Measurements from ENCODE around the gene TTLL11.

TTLL11 gene

DNA sequence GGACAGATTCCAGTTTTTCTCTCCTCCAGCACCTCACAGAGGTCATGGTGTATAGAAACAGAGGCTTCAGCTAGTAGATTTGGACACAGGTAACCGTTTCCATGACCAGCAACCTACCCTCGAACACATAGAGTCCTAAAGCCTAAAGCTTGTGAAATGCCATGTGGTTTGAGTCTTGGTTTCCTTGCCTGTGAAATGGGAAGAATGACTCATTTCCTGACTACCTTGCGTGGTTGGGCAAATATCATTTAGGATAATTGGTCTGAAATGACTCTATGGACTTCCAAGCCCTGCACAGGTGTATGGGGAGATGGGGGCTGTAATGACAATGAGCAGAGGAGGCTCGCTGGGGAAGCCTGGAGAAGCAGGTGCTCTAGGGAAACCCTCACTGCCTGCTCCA lies 134.6 kb downstream of the TTLL11 start:
- no peak for DNase-seq

DNA sequence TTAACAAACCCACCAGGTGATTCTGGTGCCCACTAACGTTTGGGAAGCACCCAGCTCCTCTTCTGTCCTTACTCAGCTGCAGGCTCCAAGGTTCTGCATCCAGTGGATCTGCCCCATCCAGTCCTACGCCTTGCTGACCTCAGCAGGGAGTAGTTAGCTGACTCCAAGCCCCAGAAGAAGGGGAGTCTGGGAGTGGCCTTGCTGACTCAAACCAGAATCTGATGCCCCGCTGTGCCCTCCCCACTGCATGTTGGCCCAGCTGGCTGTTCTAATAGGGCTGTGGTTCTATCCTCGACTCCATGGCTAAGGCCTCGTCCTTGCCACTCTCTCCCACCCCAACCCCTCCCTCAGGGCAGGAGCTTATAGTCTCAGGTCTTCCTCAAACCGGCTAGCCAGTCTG lies 136.3 kb downstream of the TTLL11 start:
- no peak for DNase-seq

- DNase-seq = no peak
Observed at GRCh38 chr9:121955649-121956048, 137.5 kb downstream of the TTLL11 start.

GRCh38 chr9:121954477-121955140 lies 138.5 kb downstream of the TTLL11 start:
- DNase-seq = no peak

DNA sequence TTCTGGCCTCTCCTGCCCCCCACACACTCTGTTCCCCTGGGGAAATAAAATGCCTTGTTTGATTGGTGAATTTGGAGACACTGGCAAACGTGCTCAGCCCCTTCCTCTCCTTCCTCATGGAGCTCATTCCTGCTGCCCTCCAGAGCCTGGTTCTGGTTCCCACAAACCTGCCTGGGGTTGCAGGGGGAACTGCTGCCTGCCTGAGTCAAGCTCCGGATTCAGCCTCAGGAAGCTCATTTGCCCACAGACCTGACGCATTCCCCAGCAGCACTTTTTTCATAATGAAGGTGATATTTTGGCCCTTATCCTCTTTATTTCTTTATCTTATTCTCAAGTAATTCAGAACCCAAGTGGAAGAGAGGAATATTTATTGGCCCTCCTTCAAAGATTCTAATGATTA lies 140.5 kb downstream of the TTLL11 start:
- DNase-seq = no peak

- no peak for DNase-seq
Observed at GRCh38 chr9:121950866-121951265, 142.2 kb downstream of the TTLL11 start.

DNA sequence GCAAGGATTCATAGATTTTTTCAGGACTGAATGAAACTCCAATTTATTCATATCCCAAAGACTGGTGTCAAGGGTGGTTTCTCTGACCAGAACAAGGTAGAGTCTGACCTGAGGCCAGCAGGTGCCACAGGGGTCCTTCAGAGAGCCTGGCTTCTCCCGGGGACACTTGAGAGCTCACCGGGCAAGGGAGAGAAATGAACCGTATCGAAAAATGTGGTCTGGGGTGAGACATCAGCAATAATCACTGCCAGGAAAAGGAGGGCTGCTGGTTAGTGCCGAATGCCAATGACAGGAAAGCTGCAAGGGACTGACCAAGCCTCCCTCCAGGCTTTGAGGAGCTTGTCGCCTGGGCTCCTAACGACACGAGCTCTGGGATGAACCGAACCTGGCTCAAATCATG lies 142.7 kb downstream of the TTLL11 start:
- no peak for DNase-seq

- no peak for DNase-seq
Observed at GRCh38 chr9:121949766-121950165, 143.3 kb downstream of the TTLL11 start.

GRCh38 chr9:121949364-121949763 lies 143.7 kb downstream of the TTLL11 start:
- DNase-seq = no peak

- peak; percentile 61 for DNase-seq
Observed at GRCh38 chr9:121947775-121948174, 145.3 kb downstream of the TTLL11 start.

DNA sequence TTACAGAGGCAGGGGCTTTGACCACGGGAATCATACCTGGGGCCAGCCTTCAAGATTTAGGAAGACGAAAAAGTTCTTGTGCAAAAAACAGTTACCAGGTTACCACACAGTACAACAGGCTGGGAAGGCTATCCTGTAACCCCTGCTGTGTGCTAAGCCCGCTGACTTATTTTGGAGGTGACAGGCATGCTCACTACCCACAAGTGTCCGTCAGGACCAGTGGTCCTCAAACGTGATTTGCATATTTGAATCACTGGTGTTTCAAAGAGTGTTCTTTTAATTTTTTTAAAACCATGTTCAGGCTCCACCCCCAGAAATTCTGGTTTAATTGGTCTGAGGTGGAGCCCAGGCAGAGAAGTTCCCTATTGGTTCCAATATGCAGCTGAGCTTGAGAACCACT lies 146.6 kb downstream of the TTLL11 start:
- no peak for DNase-seq

DNA sequence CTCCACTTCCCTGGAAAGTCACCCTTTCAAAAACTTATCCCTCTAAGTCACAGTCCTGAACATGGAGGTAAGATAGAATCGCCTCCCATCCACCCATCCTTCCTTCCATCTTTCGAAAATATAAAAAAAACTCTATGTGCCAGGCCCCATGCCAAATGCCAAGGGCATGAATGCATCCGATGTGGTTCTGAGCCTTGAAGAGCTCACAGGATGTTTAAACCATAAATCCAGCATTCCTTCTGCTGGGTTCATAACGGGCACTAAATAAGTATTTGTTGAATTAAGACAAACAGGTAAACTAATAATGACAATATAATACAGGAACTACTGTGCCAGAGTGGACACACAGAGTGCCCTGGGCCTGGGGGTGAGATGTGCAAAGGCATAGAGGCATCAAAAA lies 147.3 kb downstream of the TTLL11 start:
- no peak for DNase-seq

DNA sequence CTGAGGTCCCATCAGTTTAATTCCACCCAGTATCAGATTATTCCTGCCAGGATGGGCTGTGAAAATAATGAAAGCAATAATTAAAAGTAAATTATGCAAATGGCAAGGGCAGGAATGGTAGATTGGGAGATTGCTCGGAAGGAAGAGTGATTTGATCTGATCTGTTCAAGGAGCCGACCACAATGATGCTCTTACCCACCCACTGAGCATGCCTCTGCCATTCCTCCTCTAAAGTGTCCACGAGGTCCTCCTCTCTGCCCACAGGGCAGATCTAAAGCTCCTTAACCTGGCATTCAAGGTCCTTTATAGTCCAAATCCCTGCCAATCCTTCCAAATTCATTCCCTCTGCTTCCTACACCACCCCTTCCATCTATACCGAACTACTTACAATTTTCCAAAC lies 147.8 kb downstream of the TTLL11 start:
- no peak for DNase-seq

DNA sequence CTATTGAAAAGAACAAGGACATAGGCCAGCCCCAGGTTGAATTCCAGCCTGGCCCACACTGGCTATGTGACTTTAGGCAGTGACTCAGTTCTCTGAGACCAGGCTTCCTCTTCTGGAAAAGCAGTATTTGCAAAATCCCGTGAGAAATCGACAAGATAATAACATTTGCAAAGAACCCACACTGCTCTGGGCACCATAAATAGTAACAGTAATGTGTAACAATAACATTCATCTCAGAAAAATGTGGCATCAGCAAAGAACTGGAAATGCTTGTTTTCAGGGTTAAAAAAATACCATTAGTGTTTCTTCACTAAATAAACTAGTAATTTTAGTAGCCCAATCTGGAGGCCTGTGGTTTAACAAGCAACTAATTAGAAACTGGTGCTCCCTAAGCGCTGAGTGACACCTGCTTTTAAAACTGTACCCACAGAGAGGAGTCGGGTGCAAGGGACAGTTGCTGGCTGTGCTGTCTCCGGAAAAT lies 148.4 kb downstream of the TTLL11 start:
- DNase-seq = no peak

DNA sequence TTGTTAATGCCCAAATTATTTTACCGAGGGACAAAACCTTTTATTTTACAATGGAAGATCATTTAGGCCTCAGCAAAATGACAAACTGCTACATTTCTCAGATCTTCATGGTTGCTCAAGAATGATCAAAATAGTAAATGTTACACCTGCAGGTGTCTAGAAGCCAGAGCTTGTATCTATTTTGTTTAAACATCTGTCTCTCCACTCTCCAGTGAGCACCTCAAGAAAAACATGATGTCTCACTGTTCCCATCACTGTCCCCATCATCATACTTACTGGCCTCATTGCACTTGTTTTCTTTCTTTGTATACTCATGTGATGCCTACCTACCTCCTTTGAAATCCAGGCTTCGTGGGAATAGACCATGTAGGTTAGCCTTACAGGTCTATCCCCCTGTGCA lies 149.6 kb downstream of the TTLL11 start:
- no peak for DNase-seq

DNA sequence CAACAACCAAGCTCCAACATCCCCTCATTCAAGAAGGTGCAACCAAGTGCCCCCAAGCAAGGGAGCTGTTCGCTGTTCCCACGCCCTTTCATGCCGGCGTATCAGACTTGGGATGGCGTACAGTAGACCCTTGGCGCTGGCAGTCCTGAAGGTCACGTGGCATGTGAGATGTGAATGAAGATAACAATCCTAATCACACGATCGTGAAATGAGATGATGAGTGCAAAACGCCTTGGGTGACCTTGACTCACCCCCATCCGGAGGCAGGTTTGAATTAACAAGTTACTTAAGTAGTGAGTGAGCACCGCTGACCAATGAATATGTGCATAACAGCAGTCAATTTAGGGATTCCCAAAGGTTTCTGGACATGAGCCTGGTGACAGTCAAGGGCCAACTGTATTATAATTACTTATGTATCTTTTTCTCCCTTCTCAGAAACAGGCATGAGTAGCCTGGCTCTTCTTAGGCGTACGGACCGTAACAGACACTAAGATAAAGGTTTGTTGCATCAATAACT lies 150.2 kb downstream of the TTLL11 start:
- DNase-seq = no peak

GRCh38 chr9:121942313-121942712 lies 150.8 kb downstream of the TTLL11 start:
- no peak for DNase-seq

- no peak for DNase-seq
Observed at GRCh38 chr9:121939643-121940042, 153.5 kb downstream of the TTLL11 start.

- DNase-seq = no peak
Observed at GRCh38 chr9:121938621-121939020, 154.5 kb downstream of the TTLL11 start.

DNA sequence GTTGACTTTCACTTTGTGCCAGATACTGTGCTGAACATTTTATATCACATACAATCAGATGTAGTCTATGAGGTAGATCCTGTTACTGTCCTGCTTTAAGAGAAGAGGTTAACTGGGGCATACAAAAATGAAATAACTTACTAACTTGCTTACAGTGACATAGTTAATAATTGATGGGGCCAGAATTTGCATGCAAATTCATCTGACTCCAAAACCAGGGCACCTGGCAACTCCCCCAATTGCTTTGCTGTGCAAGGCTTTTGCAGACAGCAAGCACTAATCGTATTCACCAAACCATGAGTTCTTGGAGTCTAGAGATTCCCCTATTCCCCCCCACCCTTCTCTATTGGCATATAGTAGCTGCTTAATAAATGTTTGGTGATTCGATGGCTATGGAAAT lies 155.9 kb downstream of the TTLL11 start:
- no peak for DNase-seq

DNA sequence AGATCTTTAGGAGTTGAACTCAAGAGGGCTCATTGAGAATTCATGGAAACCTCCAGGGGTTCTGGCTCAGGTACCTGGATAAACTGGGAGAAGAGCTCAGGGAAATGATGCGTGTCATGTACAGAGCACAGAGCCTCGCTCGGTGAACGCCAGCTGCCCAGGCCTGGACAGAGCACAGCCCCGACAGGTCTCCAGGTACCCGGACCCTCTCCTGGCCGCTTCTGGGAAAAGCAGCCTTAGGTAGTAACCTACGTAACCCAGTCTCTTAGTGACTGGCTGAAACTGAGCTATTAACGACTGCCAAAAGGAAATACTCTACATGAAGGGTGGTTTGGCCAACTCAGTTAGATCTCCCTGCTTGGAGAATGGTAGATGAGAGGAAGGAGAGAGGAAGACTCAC lies 157.4 kb downstream of the TTLL11 start:
- DNase-seq = no peak

DNA sequence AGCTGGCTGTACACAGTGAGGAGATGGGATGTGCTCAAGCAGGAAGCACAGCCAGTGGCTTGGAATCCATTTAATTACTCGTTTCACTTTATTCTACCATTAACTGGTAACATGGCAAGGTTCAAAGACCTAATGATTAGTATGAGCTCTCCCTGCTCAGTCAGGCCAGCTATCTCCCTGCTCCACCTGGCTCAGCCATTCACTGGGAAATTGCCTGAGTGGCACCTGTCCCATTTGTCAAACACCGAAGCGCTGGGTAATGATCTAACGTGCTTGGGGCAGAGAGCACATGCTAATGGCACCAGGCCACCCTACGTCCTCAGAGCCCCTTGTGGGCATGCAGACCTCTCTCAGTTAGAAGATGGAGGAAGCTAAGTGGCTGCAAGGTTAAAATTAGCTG lies 162.2 kb downstream of the TTLL11 start:
- no peak for DNase-seq

DNA sequence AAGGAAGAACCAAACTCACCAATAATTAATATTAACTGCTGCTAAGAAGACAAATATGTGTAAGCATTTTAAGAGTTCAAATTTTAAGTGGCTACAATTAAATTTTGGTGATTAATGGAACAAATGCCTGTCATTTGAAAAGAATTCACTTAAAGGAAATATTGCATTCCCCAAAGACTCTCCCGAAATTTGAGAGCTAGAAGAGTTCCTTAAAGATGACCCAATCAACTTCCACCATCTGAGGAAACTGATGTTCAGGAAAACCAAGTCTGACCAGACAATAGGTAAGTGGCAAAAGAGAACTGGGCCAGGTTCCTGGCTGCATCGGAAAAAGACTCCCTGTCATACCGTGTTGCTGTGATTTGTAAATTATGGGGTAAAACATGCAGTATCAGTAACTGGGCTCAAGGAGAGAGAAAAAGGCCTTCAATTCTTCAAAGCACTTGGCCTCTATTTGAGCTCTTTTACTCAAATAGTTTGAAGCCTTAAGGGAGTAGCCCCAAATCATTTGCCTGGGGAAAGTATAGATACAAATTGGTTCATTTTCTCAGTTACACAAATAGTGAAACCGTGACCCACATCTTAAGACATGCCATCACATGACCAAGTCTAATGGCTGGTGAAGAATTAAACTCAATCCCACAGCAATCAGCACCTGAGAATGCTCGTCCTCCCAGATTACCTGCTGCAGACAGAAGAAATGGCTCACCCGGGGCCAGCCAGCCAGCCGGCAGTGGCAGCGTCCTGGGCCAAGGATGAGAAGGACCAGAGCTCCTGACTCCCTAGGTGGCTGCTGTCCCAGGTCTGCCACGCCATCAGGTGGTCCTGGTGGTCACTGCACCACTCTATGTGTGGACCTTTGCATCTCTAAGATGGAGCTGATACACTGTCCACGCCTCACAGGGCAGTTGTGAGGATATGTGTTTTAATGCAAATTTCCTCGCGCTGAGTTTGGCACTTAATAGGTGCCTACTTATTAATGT lies 162.9 kb downstream of the TTLL11 start:
- no peak for DNase-seq

- no peak for DNase-seq
Observed at GRCh38 chr9:121927636-121928035, 165.5 kb downstream of the TTLL11 start.

All from COR-L47 (cell line).